ENCODE results near the gene PPP1R16B. TPM values are rescaled to one million over a fixed set of nuclear protein-coding genes. Genes with fewer than 3 reads are reported as not detected.

The PPP1R16B gene
- total and polyA plus RNA-seq, 2 of the 8 experiments (the other 6 are each of a cell fraction or from before 2014, with no cell fraction given), result 2.6 to 8.9 TPM

DNA sequence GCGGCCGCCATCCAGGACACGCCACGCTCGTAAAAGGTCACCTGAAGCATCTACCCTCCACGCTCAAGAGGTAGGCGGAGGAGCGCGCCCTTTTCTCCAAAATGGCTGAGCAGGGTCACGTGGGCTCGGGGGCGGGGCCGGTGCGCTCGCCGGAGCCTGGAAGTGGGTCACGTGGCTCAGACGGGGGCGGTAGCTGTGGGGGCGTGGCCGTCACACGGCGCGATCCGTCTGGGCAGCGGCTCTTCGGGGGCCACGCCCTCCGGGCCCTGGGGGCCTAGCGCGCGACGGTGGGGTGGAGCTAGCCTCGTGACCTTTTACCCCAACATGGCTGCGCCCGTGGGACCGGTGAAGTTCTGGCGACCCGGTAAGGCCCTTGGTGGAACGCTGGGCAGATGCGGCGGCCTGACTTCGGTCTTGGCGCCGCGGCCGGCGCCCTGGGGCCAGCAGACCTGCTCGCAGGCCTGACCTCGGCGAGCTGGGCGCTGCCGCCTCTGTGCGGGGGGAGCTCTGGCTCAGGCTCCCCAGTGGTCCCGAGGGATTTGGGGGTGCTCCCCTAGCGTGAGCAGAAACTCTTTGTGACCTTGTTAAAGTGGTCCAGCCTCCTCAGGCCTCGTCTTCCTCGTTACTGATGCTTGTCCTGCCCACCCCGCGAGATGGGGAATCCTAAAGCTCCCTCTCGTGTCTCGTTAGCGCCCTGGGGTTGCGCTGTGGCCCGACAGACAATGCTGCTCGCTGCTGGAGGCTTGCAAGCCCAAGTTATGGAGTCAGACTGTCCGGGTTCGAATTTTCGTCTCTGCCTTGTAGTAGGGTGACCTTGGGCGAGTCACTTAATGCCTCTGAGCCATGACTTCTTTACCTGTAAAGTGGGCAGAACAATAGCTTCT lies 156.8 kb downstream of the PPP1R16B start, which contains the start of gene DHX35:
Gene DHX35 (plus strand): TSS at position 301 of the 884 bp plus-strand sequence. CDS start 24 bp downstream, at position 325.
- H3K27ac ChIP-seq (ENCODE audit: low read depth, low read length), result peak within 1 kb of the TSS; percentile 92
- peak within 1 kb of the TSS; percentile 97 for H4K91ac ChIP-seq (replicated peaks; ENCODE audit: insufficient read length, low read length)
- H3K18ac ChIP-seq (ENCODE audit: extremely low read depth, low read length), result peak within 1 kb of the TSS; percentile 80
- no peak within 1 kb of the TSS for H2BK15ac ChIP-seq (ENCODE audit: low read length)
- peaks cover 4% of the 10 kb centered on the region for H3K23me2 ChIP-seq (ENCODE audit: low read depth, low read length)
- H3K23ac ChIP-seq (ENCODE audit: insufficient read length), result no peak within 1 kb of the TSS
- H3K56ac ChIP-seq (replicated peaks; ENCODE audit: insufficient read length, low read depth, low read length), result peak within 1 kb of the TSS; percentile 97
- no peaks in the 10 kb centered on the region for H3K27me3 ChIP-seq (replicated peaks in 1 of 4; ENCODE audit: control insufficient read depth in 3 of 4, extremely low read depth in 1 of 4, insufficient read depth in 3 of 4, low read length in 3 of 4)
- peak within 1 kb of the TSS; percentile 11; the same call in 1 of the 2 replicates for H2AK5ac ChIP-seq (ENCODE audit: low read depth, low read length)
- H2BK5ac ChIP-seq (ENCODE audit: low read depth, low read length), result peak within 1 kb of the TSS; percentile 91
- peaks cover 0 to 8% (median 0%) of the 10 kb centered on the region in 4 experiments; a peak in 1 of 8 replicates for H3K36me3 ChIP-seq (ENCODE audit: control insufficient read depth in 2 of 4, insufficient read depth in 4 of 4, low read length in 3 of 4)
- no peak within 1 kb of the TSS for H2BK120ac ChIP-seq (replicated peaks; ENCODE audit: low read depth, low read length)
- FAIRE-seq (no peak), DNase-seq (ENCODE audit: low read depth in 1 of 2, low spot score in 2 of 2) (peak; percentile 91 to 97)
- no peak within 1 kb of the TSS for H2BK20ac ChIP-seq (ENCODE audit: low read length)
- H4K5ac ChIP-seq (ENCODE audit: insufficient read length, low read depth, low read length), result peak within 1 kb of the TSS; percentile 96
- no peak within 1 kb of the TSS for H3K14ac ChIP-seq (ENCODE audit: insufficient read length)
- H3K4me3 ChIP-seq (ENCODE audit: extremely low read depth in 1 of 4, insufficient read depth in 2 of 4, low read depth in 3 of 4, low read length in 4 of 4), result peak within 1 kb of the TSS; percentile 79 to 100 (median 96)
- H2BK12ac ChIP-seq (ENCODE audit: low read depth, low read length), result peak within 1 kb of the TSS; percentile 65; the same call in 1 of the 2 replicates
- peaks cover 4 to 54% of the 10 kb centered on the region in 2 experiments; a peak in 3 of 4 replicates for H3K79me2 ChIP-seq (ENCODE audit: control insufficient read depth in 1 of 2, insufficient read depth in 2 of 2, low read length in 2 of 2)
- no peaks in the 10 kb centered on the region for H3K79me1 ChIP-seq (ENCODE audit: low read depth, low read length)
- POLR2A ChIA-PET (ENCODE audit: partially characterized antibody), result interaction anchor here (0.6 to 6.0 kb wide), 27 partner anchors 9 to 409 kb away, joined by 3 to 56 read pairs (median 4); partner anchors contain the start of genes FAM83D and PPP1R16B
- peak within 1 kb of the TSS; percentile 74; the same call in 1 of the 2 replicates for H2AFZ ChIP-seq (ENCODE audit: low read length)
- 2% methylated on average over 59 of the region's 70 CpGs; no CpG with 5 or more reads in 1 of the 2 experiments for WGBS, 2 experiments (ENCODE audit: extremely low coverage in 1 of 2, insufficient coverage in 1 of 2, insufficient read length in 1 of 2, insufficient replicate concordance in 2 of 2, low coverage in 1 of 2, low lambda C conversion rate in 2 of 2, missing lambda C conversion rate in 1 of 2)
- H3K9me3 ChIP-seq (ENCODE audit: insufficient read depth in 2 of 2, low read depth in 1 of 2, low read length in 1 of 2), result no peaks in the 10 kb centered on the region
- H3K9ac ChIP-seq (replicated peaks in 1 of 4; ENCODE audit: extremely low read depth in 1 of 4, low read depth in 3 of 4, low read length in 3 of 4), result peak within 1 kb of the TSS; percentile 91 to 98 (median 98)
- H3K4me1 ChIP-seq (replicated peaks in 1 of 4; ENCODE audit: control insufficient read depth in 3 of 4, insufficient read depth in 4 of 4, low read length in 3 of 4), result peaks cover 0 to 6% (median 0%) of the 10 kb centered on the region in 4 experiments; a peak in 1 of 7 replicates
- H3K4me2 ChIP-seq (ENCODE audit: insufficient read depth in 1 of 2, low read depth in 2 of 2, low read length in 2 of 2), result peak within 1 kb of the TSS; percentile 84 to 96
- H4K8ac ChIP-seq (ENCODE audit: extremely low read depth, insufficient read depth, low read length), result peak within 1 kb of the TSS; percentile 99
- peaks cover 0 to 2% of the 10 kb centered on the region in 2 experiments for H4K20me1 ChIP-seq (replicated peaks in 1 of 2; ENCODE audit: control insufficient read depth in 1 of 2, insufficient read depth in 2 of 2, low read length in 2 of 2)
- peak within 1 kb of the TSS; percentile 99 for H3K4ac ChIP-seq (replicated peaks; ENCODE audit: insufficient read length, low read depth, low read length)
- CTCF ChIA-PET (ENCODE audit: partially characterized antibody), result interaction anchor here (1.1 to 1.6 kb wide), 7 partner anchors 11 to 237 kb away, joined by 3 to 5 read pairs (median 3); no protein-coding TSS in a partner anchor
- no peak for TF ChIP-seq NANOG (IDR thresholded peaks at IDR 0.05; ENCODE audit: insufficient read depth, low read depth, low read length, poor library complexity, severe bottlenecking)
- TF ChIP-seq JUN (IDR thresholded peaks at IDR 0.05; ENCODE audit: low read depth, low read length), result no peak
- no peak for TF ChIP-seq RXRA (IDR thresholded peaks at IDR 0.05; ENCODE audit: insufficient read depth, low read depth, low read length)
- peak; percentile 91 to 94 for TF ChIP-seq POLR2A (IDR thresholded peaks at IDR 0.05; ENCODE audit: control extremely low read depth in 1 of 2, low read depth in 2 of 2, low read length in 2 of 2)
- peak; percentile 94; the same call in 1 of the 2 replicates for TF ChIP-seq EGR1 (IDR thresholded peaks at IDR 0.05; ENCODE audit: borderline replicate concordance, low read depth, low read length)
- TF ChIP-seq YY1 (IDR thresholded peaks at IDR 0.05; ENCODE audit: low read depth, low read length), result peak; percentile 95
- TF ChIP-seq PHF8 (conservative IDR thresholded peaks at IDR 0.05; ENCODE audit: low read depth, low read length), result peak; percentile 79
- no peak for TF ChIP-seq GABPA (IDR thresholded peaks at IDR 0.05; ENCODE audit: borderline replicate concordance, insufficient read depth, low read length)
- no peak for TF ChIP-seq RAD21 (IDR thresholded peaks at IDR 0.05 in 1 of 2, conservative IDR thresholded peaks at IDR 0.05 in 1 of 2; ENCODE audit: low read depth in 2 of 2, low read length in 2 of 2)
- TF ChIP-seq CTBP2 (IDR thresholded peaks at IDR 0.05; ENCODE audit: borderline replicate concordance, insufficient read depth, insufficient read length, low read length), result no peak
